Neural progenitor cell (in vitro differentiated cells): ENCODE results near the gene PNMA8A. TPM values are rescaled to one million over a fixed set of nuclear protein-coding genes. Genes with fewer than 3 reads are reported as not detected.
A peak's percentile ranks its signal among the peaks of the same experiment; 100 is the strongest.

ENCODE experiments used
- DNase-seq: peaks from one replicate; pipeline ENCODE4 v3.0.0-alpha.2; 2016; ENCODE audit warnings: low spot score
- H2AFZ ChIP-seq: fragments of 200-600 bp; sonication (generic); replicated peaks from 2 replicates; pipeline ENCODE4 v1.6.1; 2016; ENCODE audit warnings: antibody characterized with exemption
- H3F3A ChIP-seq: fragments of 200-600 bp; sonication (generic); 2 replicates; pipeline ENCODE4 v1.6.1; 2016; ENCODE audit warnings: antibody characterized with exemption, low read depth
- H3K27ac ChIP-seq: fragments of 200-600 bp; sonication (generic); 2 replicates; pipeline ENCODE4 v1.5.1; 2016; ENCODE audit warnings: mild to moderate bottlenecking
- H3K27me3 ChIP-seq: fragments of 200-600 bp; sonication (generic); 2 replicates; pipeline ENCODE4 v1.6.1; 2016; ENCODE audit warnings: mild to moderate bottlenecking, moderate library complexity
- H3K36me3 ChIP-seq: fragments of 200-600 bp; sonication (generic); 2 replicates; pipeline ENCODE4 v1.5.1; 2016
- H3K4me1 ChIP-seq: fragments of 200-600 bp; sonication (generic); 2 replicates; pipeline ENCODE4 v1.6.1; 2016; ENCODE audit warnings: mixed run types
- H3K4me2 ChIP-seq: fragments of 200-600 bp; sonication (generic); 2 replicates; pipeline ENCODE4 v1.6.1; 2016
- H3K4me3 ChIP-seq: fragments of 200-600 bp; sonication (generic); 2 replicates; pipeline ENCODE4 v1.5.1; 2016
- H3K79me2 ChIP-seq: fragments of 200-600 bp; sonication (generic); 2 replicates; pipeline ENCODE4 v1.6.1; 2016; ENCODE audit warnings: low read depth
- H3K9ac ChIP-seq: fragments of 200-600 bp; sonication (generic); 2 replicates; pipeline ENCODE4 v1.6.1; 2016
- H3K9me3 ChIP-seq: fragments of 200-600 bp; sonication (generic); 2 replicates; pipeline ENCODE4 v1.5.1; 2016; ENCODE audit warnings: low read depth
- H4K20me1 ChIP-seq: fragments of 200-600 bp; sonication (generic); 2 replicates; pipeline ENCODE4 v1.6.1; 2016; ENCODE audit warnings: low read depth
- H3K27ac Mint-ChIP-seq: 3 replicates; pipeline ENCODE4 v1.8.0; 2021; ENCODE audit warnings: mixed read lengths
- H3K27me3 Mint-ChIP-seq: 2 replicates; pipeline ENCODE4 v1.8.0; 2022; ENCODE audit warnings: low read depth, mild to moderate bottlenecking, inconsistent platforms, moderate library complexity, mixed read lengths; ENCODE audit not compliant: insufficient read depth
- H3K36me3 Mint-ChIP-seq: 3 replicates; pipeline ENCODE4 v1.8.0; 2021; ENCODE audit warnings: mixed read lengths
- H3K4me1 Mint-ChIP-seq: 3 replicates; pipeline ENCODE4 v1.8.0; 2021; ENCODE audit warnings: mixed read lengths
- H3K4me3 Mint-ChIP-seq: 3 replicates; pipeline ENCODE4 v1.8.0; 2021; ENCODE audit warnings: mild to moderate bottlenecking, moderate library complexity, mixed read lengths
- H3K9me3 Mint-ChIP-seq: 3 replicates; pipeline ENCODE4 v1.8.0; 2020; ENCODE audit warnings: mixed read lengths
- EZH2 ChIP-seq: fragments of 200-600 bp; sonication (generic); IDR thresholded peaks from 2 replicates; pipeline ENCODE4 v1.6.1; 2017; ENCODE audit warnings: antibody characterized with exemption, mild to moderate bottlenecking, moderate library complexity
- EZH2phosphoT487 ChIP-seq: fragments of 200-600 bp; sonication (generic); IDR thresholded peaks from 2 replicates; pipeline ENCODE4 v1.6.1; 2017; ENCODE audit warnings: antibody characterized with exemption
- total RNA-seq: library from RNA; depleted of rRNA; stranded (reverse); fragments of >200 nt; gene quantifications from 2 replicates; pipeline ENCODE4 v1.2.3, GENCODE V29; 2015; ENCODE audit warnings: low replicate concordance
- TF ChIP-seq, protein P1 (sequence below): fragments of 200-600 bp; sonication (generic); IDR thresholded peaks from 2 replicates; pipeline ENCODE4 v1.5.1; 2017; ENCODE audit warnings: antibody characterized with exemption, mild to moderate bottlenecking

The PNMA8A gene
- total RNA-seq, 1 donor from 2014 or later, result 43.9 TPM

GRCh38 chr19:46489445-46490272, 18.3 kb upstream of the PNMA8A start:
- no peaks in the 10 kb centered on the region for H3K9me3 ChIP-seq
- H3K27me3 ChIP-seq, result peaks cover 84% of the 10 kb centered on the region
- peak overlapping the region; percentile 57 for H3K4me2 ChIP-seq
- no peak overlapping the region for H2AFZ ChIP-seq
- H3K4me1 Mint-ChIP-seq, result peaks cover 39% of the 10 kb centered on the region
- DNase-seq, result peak; percentile 67
- H3K79me2 ChIP-seq, result no peaks in the 10 kb centered on the region
- H3K27ac Mint-ChIP-seq, result no peak overlapping the region
- peaks cover 15% of the 10 kb centered on the region for H3F3A ChIP-seq
- no peaks in the 10 kb centered on the region for H4K20me1 ChIP-seq
- H3K4me1 ChIP-seq, result peaks cover 18% of the 10 kb centered on the region
- H3K4me3 ChIP-seq, result peak overlapping the region; percentile 5
- no peak overlapping the region for H3K9ac ChIP-seq
- H3K27me3 Mint-ChIP-seq, result peaks cover 26% of the 10 kb centered on the region
- peak overlapping the region; percentile 53 for H3K4me3 Mint-ChIP-seq
- H3K27ac ChIP-seq, result no peak overlapping the region
- peaks cover 4% of the 10 kb centered on the region for H3K36me3 Mint-ChIP-seq
- no peak for TF ChIP-seq EZH2phosphoT487
- TF ChIP-seq EZH2, result peak; percentile 22
- TF ChIP-seq, protein P1, sequence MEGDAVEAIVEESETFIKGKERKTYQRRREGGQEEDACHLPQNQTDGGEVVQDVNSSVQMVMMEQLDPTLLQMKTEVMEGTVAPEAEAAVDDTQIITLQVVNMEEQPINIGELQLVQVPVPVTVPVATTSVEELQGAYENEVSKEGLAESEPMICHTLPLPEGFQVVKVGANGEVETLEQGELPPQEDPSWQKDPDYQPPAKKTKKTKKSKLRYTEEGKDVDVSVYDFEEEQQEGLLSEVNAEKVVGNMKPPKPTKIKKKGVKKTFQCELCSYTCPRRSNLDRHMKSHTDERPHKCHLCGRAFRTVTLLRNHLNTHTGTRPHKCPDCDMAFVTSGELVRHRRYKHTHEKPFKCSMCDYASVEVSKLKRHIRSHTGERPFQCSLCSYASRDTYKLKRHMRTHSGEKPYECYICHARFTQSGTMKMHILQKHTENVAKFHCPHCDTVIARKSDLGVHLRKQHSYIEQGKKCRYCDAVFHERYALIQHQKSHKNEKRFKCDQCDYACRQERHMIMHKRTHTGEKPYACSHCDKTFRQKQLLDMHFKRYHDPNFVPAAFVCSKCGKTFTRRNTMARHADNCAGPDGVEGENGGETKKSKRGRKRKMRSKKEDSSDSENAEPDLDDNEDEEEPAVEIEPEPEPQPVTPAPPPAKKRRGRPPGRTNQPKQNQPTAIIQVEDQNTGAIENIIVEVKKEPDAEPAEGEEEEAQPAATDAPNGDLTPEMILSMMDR, result peak; percentile 49
- H3K36me3 ChIP-seq, result no peaks in the 10 kb centered on the region
- peaks cover 3% of the 10 kb centered on the region for H3K9me3 Mint-ChIP-seq

GRCh38 chr19:46488551-46488950, 17.2 kb upstream of the PNMA8A start:
- Histone ChIP-seq H3K27ac (no peak overlapping the region), H3K9me3 (no peaks in the 10 kb centered on the region), H2AFZ (no peak overlapping the region), H3K4me1 (peaks cover 22% of the 10 kb centered on the region), H4K20me1 (no peaks in the 10 kb centered on the region), H3K4me3 (no peak overlapping the region), H3K27me3 (peaks cover 73% of the 10 kb centered on the region), H3F3A (peaks cover 20% of the 10 kb centered on the region), H3K9ac (no peak overlapping the region), H3K36me3 (no peaks in the 10 kb centered on the region), H3K79me2 (no peaks in the 10 kb centered on the region), H3K4me2 (no peak overlapping the region)
- Mint-ChIP-seq H3K36me3 (no peaks in the 10 kb centered on the region), H3K9me3 (peaks cover 4% of the 10 kb centered on the region), H3K4me3 (peak overlapping the region; percentile 9), H3K27ac (peak overlapping the region; percentile 10), H3K4me1 (peaks cover 39% of the 10 kb centered on the region), H3K27me3 (peaks cover 26% of the 10 kb centered on the region)
- DNase-seq, result no peak
- TF ChIP-seq EZH2phosphoT487, result no peak
- TF ChIP-seq, protein P1, result no peak
- no peak for TF ChIP-seq EZH2

- Mint-ChIP-seq H3K4me3 (peak overlapping the region; percentile 78), H3K27ac (peak overlapping the region; percentile 10), H3K4me1 (peaks cover 39% of the 10 kb centered on the region), H3K27me3 (peaks cover 25% of the 10 kb centered on the region), H3K9me3 (peaks cover 4% of the 10 kb centered on the region), H3K36me3 (no peaks in the 10 kb centered on the region)
- H3K9me3 ChIP-seq, result no peaks in the 10 kb centered on the region
- H2AFZ ChIP-seq, result peak overlapping the region; percentile 97
- DNase-seq, result peak; percentile 91
- H3K4me1 ChIP-seq, result peaks cover 18% of the 10 kb centered on the region
- H3K27ac ChIP-seq, result no peak overlapping the region
- no peak for TF ChIP-seq EZH2
- TF ChIP-seq, protein P1, result peak; percentile 91
- H3K4me2 ChIP-seq, result peak overlapping the region; percentile 97
- peaks cover 20% of the 10 kb centered on the region for H3F3A ChIP-seq
- H3K36me3 ChIP-seq, result no peaks in the 10 kb centered on the region
- no peak overlapping the region for H3K9ac ChIP-seq
- peaks cover 67% of the 10 kb centered on the region for H3K27me3 ChIP-seq
- no peaks in the 10 kb centered on the region for H3K79me2 ChIP-seq
- H3K4me3 ChIP-seq, result peak overlapping the region; percentile 49
- no peaks in the 10 kb centered on the region for H4K20me1 ChIP-seq
These were observed 16.6 kb upstream of the PNMA8A start for GRCh38 chr19:46487802-46488445.
